Measurements from ENCODE around the gene HLA-DOA.

GRCh38 chr6:32982084-32982701 lies 27.2 kb downstream of the HLA-DOA start:
- no peak for TF ChIP-seq CTCF (IDR thresholded peaks at IDR 0.05; ENCODE audit: low read length)
- TF ChIP-seq EZH2 (optimal IDR thresholded peaks at IDR 0.05; ENCODE audit: low read depth, low read length): no peak
- TF ChIP-seq EZH2phosphoT487 (IDR thresholded peaks at IDR 0.05; ENCODE audit: low read length): no peak
